GM21723 (cell line): ENCODE data around the gene FAXDC2.

Source experiments
- ATAC-seq: cut with Tn5 transposase; IDR thresholded peaks from one replicate; pipeline ENCODE4 v1.9.1; 2021; ENCODE audit warnings: mild to moderate bottlenecking, moderate library complexity; ENCODE audit not compliant: unreplicated experiment

FAXDC2 gene

GRCh38 chr5:154801083-154801482, 49.3 kb downstream of the FAXDC2 start:
- ATAC-seq = no peak

GRCh38 chr5:154800582-154800981, 49.8 kb downstream of the FAXDC2 start:
- ATAC-seq = no peak

- no peak for ATAC-seq
These were observed 52.6 kb downstream of the FAXDC2 start for GRCh38 chr5:154797762-154798161.

- ATAC-seq = no peak
These were observed 55.2 kb downstream of the FAXDC2 start for GRCh38 chr5:154795235-154795596.

GRCh38 chr5:154794525-154795234, 55.7 kb downstream of the FAXDC2 start:
- no peak for ATAC-seq

GRCh38 chr5:154793599-154794524, 56.5 kb downstream of the FAXDC2 start:
- ATAC-seq = no peak

DNA sequence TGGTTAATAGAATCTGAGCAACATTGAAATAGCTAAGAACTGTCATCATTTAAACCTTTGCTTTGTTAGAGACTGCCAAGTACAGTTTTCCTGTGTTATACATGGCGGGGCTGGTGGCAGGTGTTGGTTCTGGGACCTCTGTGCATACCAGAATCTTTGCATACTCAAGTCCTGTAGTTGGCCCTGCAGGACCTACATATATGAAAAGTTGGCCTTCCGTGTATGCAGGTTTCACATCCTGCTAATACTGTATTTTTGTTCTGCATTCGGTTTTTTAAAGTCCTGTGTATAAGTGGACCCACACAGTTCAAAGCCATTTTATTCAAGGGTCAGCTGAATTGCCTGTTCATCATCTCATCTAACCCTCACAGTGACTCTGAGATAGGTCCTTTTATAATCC, 58.9 kb downstream of the FAXDC2 start:
- ATAC-seq = peak; percentile 81

- no peak for ATAC-seq
These were observed 62.2 kb downstream of the FAXDC2 start for GRCh38 chr5:154788212-154788611.

DNA sequence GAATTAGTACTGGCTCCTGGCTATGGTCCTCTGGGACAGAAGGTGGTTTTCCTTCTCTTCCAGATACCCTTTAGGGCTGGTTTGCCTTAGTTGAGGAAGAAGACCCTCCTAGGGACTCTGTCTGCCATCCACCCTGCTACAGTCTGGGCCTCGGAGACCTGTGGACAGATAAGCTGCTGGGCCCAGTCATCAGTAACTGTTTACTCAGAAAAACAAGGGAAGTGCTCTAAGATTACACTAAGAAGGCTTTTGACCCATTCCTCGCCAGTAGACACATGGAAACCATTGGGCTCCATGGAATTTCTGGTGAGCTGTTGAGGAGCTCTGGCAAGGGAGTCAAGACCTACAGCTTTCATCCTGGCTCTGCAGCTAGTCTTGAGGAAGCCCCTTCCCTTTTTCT, 64.0 kb downstream of the FAXDC2 start:
- ATAC-seq = no peak

DNA sequence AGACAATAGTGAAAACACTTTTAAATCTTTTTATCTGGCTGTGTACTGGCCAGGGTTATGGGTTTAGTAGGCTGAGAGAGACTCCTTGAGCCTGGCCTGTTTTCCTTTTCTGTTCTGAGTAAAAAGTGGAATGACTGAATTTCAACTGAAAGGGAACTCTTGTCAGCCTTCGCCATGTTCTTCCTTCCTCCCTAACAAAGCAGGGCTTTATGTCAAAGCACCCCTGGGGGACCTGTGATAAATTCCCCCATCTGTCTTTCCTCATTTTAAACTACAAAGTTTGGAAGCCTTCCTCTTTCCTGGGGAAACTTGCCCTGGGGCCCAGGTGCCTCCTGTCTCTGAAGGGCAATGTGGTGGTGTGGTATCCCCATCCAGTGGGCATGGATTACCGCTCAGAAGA, 65.5 kb downstream of the FAXDC2 start:
- no peak for ATAC-seq

DNA sequence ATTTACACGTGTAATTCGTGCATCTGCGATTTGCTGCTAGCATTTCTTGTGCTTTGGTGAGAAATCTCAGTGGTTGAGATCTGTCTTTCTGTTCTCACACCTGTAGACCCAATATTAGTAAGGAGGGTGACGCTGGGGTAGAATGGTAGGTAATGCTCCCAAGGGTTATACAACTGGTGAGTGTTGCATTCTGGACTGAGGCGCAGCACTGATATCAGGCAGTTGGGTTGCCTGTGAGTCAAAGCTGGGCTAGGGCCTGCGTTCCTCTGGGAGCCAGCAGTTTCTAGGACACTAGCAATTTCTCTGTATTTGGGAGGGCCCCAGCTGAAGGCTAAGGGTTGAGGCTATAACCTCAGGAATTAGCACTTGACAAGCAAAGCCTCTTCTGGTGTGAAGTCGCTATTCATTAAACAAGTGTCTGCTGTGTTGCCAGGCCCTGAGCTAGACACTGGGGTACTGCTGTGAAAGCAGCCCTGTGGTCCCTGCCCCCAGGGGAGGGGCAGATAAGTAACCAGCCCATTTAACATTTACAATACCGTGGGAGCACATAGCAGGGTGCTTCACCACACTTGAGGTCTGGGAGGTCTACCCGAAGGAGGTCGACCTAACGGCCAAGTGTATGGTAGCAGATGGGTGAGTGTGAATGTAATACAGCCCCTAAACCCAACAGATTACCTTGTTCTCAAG, 66.5 kb downstream of the FAXDC2 start:
- peak; percentile 55 for ATAC-seq

- no peak for ATAC-seq
These were observed 67.4 kb downstream of the FAXDC2 start for GRCh38 chr5:154782812-154783592.

DNA sequence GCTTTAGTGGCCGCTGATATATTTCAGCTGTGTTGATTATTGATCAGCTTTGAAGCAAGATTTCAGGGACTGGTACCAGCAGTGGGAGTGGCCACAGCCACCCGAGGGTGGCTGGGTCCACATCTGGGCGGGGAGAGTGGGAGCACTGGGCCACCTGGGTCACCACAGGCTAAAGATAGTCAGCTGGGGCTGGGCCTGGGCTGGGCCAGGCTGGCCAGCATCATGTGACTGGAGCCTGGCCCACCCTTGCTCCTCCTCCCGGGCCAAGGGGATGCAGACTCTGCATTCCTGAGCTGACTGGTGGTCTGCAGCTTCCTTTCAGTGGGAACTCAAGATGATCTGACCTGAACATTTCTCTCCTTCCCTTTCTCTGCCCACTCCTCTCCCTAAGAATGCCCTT, 68.1 kb downstream of the FAXDC2 start:
- peak; percentile 40 for ATAC-seq

DNA sequence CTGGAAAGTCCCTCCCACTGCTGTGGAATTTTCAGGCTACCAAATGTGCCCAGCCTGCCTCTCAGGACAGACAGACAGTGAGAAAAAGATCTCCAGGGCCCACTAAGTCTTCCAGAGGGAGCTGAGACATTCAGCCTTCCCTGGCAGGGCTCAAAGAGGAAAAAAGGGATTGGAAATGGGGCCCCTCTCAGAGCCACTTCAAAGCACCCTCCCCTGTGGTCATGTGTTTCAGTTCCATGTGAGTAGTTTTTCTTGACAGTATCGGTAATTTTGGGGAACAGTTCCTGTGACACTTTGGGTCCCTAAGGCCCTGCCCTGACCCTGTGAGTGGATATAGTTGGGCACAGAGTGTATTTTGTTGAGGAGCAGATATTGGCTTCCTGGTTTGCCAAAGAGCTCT, 70.3 kb downstream of the FAXDC2 start:
- ATAC-seq = no peak

- ATAC-seq = no peak
These were observed 71.3 kb downstream of the FAXDC2 start for GRCh38 chr5:154779105-154779504.

DNA sequence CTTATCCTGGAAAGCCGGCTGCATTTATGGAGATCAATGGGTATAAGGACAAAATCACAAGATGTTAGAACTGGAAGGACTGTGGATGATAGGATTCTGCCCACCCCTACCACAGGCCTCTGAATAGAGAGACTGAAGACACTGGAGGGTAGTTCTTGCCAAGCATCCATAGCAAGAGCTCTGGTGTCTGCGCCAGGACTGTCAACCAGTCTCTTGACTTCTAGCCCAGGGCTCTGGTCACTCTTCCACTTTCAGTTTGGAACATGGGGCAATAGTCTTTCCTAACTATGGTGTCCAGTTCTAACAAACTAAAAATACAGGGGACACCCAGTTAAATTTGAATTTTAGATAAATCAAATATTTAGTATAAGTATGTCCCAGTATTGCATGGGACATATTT, 71.9 kb downstream of the FAXDC2 start:
- ATAC-seq = no peak

DNA sequence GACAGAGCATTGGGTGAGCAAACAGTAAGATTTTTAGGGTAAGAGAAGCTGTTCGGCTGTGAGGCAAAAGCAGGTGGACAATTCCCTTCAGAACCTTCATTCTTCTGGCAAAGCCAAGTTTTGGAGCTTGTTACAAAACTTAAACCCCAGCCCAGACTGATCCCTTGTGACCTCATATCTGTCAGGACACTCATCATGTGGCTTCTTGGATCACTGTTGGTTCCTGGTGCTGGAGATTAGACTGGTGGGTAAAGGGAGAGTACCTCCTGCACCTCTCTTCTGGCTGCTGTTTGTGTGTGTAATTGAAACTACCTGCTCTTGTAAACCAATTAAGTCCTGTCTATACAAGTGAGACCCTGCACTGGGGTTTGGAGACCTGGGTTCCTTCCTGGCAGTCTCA, 74.2 kb downstream of the FAXDC2 start:
- ATAC-seq = no peak

- ATAC-seq = no peak
These were observed 77.1 kb downstream of the FAXDC2 start for GRCh38 chr5:154773326-154773725.

DNA sequence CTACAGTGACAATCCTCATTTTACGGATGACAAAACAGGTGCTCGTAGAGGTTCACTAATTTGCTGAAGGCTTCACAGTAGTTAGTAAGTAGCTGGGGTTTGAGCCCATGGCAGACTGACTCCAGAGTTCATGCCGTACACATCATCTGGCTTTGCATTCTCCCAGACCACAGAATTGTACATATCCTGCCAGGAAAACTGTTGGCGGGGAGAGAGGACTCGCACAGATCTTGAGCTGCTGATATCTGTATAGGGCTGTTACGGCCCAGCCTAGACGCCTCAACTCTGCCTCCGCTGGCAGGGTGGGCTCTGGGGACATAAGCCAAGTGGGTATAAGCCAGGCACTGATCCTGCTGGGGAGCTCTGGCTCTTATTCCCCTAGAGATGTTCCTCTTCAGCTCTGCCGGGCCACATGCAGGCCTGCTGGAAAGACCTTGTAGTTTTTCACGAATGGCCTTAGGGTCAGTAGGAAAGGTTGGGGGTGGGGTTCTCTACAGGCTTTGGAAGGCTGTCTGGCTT, 79.0 kb downstream of the FAXDC2 start:
- ATAC-seq = no peak

GRCh38 chr5:154770111-154770510, 80.3 kb downstream of the FAXDC2 start:
- ATAC-seq = peak; percentile 43
